Mucosa of rectum (tissue), 2 donors: Measurements from ENCODE around the gene COL5A2.

ENCODE experiments used
- H3K27ac ChIP-seq, 2 donors: one replicate each; pipeline ENCODE4 v1.7.0; 2013; ENCODE audit warnings: inconsistent platforms in 2 of 2, low read depth in 2 of 2, low read length in 2 of 2
- H3K27me3 ChIP-seq, 2 donors: one replicate each; pipeline ENCODE4 v1.7.0; 2013; ENCODE audit warnings: low read length in 2 of 2; ENCODE audit not compliant: control insufficient read depth in 2 of 2, insufficient read depth in 2 of 2
- H3K36me3 ChIP-seq, 2 donors: one replicate each; pipeline ENCODE4 v1.7.0; 2013; ENCODE audit warnings: low read length in 2 of 2; ENCODE audit not compliant: control insufficient read depth in 2 of 2, insufficient read depth in 2 of 2
- H3K4me1 ChIP-seq, 2 donors: one replicate each; pipeline ENCODE4 v1.7.0; 2013; ENCODE audit warnings: low read length in 2 of 2, mild to moderate bottlenecking in 1 of 2; ENCODE audit not compliant: control insufficient read depth in 2 of 2, insufficient read depth in 2 of 2
- H3K4me3 ChIP-seq, 2 donors: one replicate each; pipeline ENCODE4 v1.7.0; 2013; ENCODE audit warnings: low read length in 2 of 2
- H3K9ac ChIP-seq, 2 donors: one replicate each; pipeline ENCODE4 v1.7.0; 2013; ENCODE audit warnings: low read length in 2 of 2, low read depth in 1 of 2, mild to moderate bottlenecking in 1 of 2
- H3K9me3 ChIP-seq, 2 donors: one replicate each; pipeline ENCODE4 v1.7.0; 2013; ENCODE audit warnings: low read length in 2 of 2; ENCODE audit not compliant: control insufficient read depth in 2 of 2
- donor health status: healthy.
- donor health status: Normal muscosa, but diverticular disease.

COL5A2 gene

GRCh38 chr2:189164746-189165145 is 14.8 kb downstream of the COL5A2 start:
- Histone ChIP-seq H3K27ac (no peak overlapping the region), H3K9me3 (no peaks in the 10 kb centered on the region), H3K4me3 (no peak overlapping the region), H3K9ac (no peak overlapping the region), H3K4me1 (no peaks in the 10 kb centered on the region), H3K27me3 (no peaks in the 10 kb centered on the region), H3K36me3 (no peaks in the 10 kb centered on the region)

DNA sequence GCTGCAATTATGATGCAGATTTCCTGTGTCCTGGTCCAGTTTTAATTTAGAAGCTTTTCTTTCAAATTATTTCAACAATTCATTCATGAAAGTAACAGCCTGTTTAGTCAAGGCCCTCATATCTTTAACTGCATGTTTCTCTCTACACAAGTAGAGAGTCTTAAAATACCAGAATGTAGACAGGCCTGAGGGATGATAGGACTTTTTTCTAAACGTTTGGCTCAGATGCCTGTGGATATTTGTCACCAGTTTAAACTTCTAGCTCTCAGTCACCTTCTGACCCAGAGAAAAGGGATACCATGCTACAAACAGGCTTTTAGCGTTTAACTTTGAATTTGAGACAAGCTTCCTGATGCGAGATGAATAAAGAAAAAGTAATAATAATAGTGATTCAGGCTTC is 15.7 kb downstream of the COL5A2 start:
- H3K4me1 ChIP-seq, result no peaks in the 10 kb centered on the region
- no peak overlapping the region for H3K9ac ChIP-seq
- no peaks in the 10 kb centered on the region for H3K36me3 ChIP-seq
- no peak overlapping the region for H3K4me3 ChIP-seq
- no peak overlapping the region for H3K27ac ChIP-seq
- H3K9me3 ChIP-seq, result no peaks in the 10 kb centered on the region
- H3K27me3 ChIP-seq, result no peaks in the 10 kb centered on the region

DNA sequence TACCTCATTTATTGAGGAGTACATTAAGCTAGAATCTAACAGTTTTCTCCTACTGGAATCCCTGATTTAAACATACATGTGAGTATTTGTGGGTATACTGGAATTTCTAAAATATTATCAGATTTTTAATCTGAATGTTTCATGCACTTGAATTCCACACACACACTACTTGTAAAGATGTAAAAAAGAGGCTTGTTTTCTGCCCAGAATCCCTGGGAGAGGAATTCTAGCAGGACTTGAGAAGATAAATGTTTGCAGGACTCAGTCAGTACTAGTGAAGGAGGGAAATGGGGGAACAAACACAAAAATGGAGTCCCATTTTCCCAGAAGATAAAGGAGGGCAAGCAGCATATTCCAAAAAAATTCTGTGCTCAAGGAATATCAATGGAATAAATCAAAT is 17.0 kb downstream of the COL5A2 start:
- no peaks in the 10 kb centered on the region for H3K9me3 ChIP-seq
- no peak overlapping the region for H3K27ac ChIP-seq
- H3K27me3 ChIP-seq, result no peaks in the 10 kb centered on the region
- H3K9ac ChIP-seq, result no peak overlapping the region
- no peaks in the 10 kb centered on the region for H3K36me3 ChIP-seq
- H3K4me1 ChIP-seq, result no peaks in the 10 kb centered on the region
- no peak overlapping the region for H3K4me3 ChIP-seq

- no peaks in the 10 kb centered on the region for H3K36me3 ChIP-seq
- no peaks in the 10 kb centered on the region for H3K9me3 ChIP-seq
- no peaks in the 10 kb centered on the region for H3K4me1 ChIP-seq
- H3K9ac ChIP-seq, result no peak overlapping the region
- H3K27me3 ChIP-seq, result no peaks in the 10 kb centered on the region
- H3K27ac ChIP-seq, result no peak overlapping the region
- H3K4me3 ChIP-seq, result no peak overlapping the region
These were observed 17.7 kb downstream of the COL5A2 start for GRCh38 chr2:189161894-189162293.

DNA sequence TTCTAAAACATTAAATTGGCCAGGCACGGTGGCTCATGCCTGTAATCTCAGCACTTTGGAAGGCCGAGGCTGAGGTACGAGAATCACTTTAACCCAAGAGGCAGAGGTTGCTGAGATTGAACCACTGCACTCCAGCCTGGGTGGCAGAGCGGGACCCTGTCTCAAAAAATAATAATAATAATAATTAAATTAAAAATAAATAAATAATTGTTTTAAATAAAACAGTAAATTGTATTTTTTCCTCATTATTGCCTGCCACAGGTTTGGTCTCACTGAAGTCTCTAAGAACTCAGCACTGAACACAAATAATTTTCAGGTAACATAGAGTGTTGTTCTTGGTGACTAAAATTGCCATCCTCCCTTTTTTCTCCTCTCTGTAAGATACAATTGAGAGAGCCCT is 19.8 kb downstream of the COL5A2 start:
- Histone ChIP-seq H3K9ac (no peak overlapping the region), H3K9me3 (no peaks in the 10 kb centered on the region), H3K4me1 (no peaks in the 10 kb centered on the region), H3K27ac (no peak overlapping the region), H3K36me3 (no peaks in the 10 kb centered on the region), H3K4me3 (no peak overlapping the region), H3K27me3 (no peaks in the 10 kb centered on the region)

GRCh38 chr2:189159273-189159672 is 20.3 kb downstream of the COL5A2 start:
- Histone ChIP-seq H3K27me3 (no peaks in the 10 kb centered on the region), H3K4me3 (no peak overlapping the region), H3K9me3 (no peaks in the 10 kb centered on the region), H3K36me3 (no peaks in the 10 kb centered on the region), H3K9ac (no peak overlapping the region), H3K4me1 (no peaks in the 10 kb centered on the region), H3K27ac (no peak overlapping the region)

DNA sequence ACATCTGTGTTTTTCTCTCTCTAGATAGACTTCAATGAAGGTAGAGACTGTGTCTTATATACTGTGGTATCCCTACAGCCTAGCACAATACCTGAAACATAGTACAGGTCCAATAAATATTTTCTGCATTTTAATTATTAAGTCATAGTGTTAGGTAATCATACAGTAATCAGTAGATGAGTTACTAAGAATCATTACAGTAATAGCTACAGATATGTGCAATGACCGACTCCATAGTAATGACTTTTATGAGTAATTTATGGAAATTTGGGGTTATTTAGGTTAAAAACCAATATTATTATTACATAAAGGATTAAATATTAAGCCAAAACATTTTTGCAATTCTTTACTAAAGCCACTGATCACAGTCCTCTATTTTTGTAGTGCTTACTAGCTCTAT is 21.6 kb downstream of the COL5A2 start:
- H3K4me1 ChIP-seq, result no peaks in the 10 kb centered on the region
- H3K27me3 ChIP-seq, result no peaks in the 10 kb centered on the region
- no peak overlapping the region for H3K27ac ChIP-seq
- no peak overlapping the region for H3K9ac ChIP-seq
- H3K9me3 ChIP-seq, result no peaks in the 10 kb centered on the region
- no peaks in the 10 kb centered on the region for H3K36me3 ChIP-seq
- no peak overlapping the region for H3K4me3 ChIP-seq

GRCh38 chr2:189157456-189157855 is 22.1 kb downstream of the COL5A2 start:
- Histone ChIP-seq H3K4me1 (no peaks in the 10 kb centered on the region), H3K9ac (no peak overlapping the region), H3K27me3 (no peaks in the 10 kb centered on the region)

GRCh38 chr2:189155795-189156194 is 23.8 kb downstream of the COL5A2 start:
- H3K4me1 ChIP-seq, result no peaks in the 10 kb centered on the region
- no peaks in the 10 kb centered on the region for H3K36me3 ChIP-seq
- no peak overlapping the region for H3K27ac ChIP-seq
- H3K9me3 ChIP-seq, result no peaks in the 10 kb centered on the region
- no peak overlapping the region for H3K4me3 ChIP-seq
- H3K27me3 ChIP-seq, result no peaks in the 10 kb centered on the region
- no peak overlapping the region for H3K9ac ChIP-seq

More at GRCh38 chr2:189157456-189157855, 22.1 kb downstream of the COL5A2 start:
- no peaks in the 10 kb centered on the region for H3K9me3 ChIP-seq
- H3K36me3 ChIP-seq, result no peaks in the 10 kb centered on the region
- no peak overlapping the region for H3K4me3 ChIP-seq
- no peak overlapping the region for H3K27ac ChIP-seq

DNA sequence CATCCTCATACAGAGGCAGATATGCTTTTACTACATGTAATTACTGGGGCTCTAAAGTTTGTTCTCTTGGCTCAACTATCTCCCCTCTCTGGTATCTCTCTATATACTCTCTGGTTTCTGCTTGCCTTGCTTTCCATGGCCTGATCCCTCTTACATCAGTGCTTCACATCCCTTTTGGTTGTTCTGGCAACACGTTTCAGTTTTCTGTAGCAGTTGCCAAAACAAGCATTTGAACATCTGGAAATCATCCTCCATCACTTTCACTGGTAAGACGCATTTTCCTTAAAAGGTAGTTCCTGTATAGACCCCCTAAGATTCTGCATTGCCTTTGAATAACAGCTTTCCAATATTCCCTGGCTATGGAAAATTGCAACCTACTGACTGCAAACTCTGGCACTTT is 25.9 kb downstream of the COL5A2 start:
- Histone ChIP-seq H3K4me3 (no peak overlapping the region), H3K4me1 (no peaks in the 10 kb centered on the region), H3K9ac (no peak overlapping the region), H3K27me3 (no peaks in the 10 kb centered on the region), H3K9me3 (no peaks in the 10 kb centered on the region), H3K27ac (no peak overlapping the region), H3K36me3 (no peaks in the 10 kb centered on the region)

DNA sequence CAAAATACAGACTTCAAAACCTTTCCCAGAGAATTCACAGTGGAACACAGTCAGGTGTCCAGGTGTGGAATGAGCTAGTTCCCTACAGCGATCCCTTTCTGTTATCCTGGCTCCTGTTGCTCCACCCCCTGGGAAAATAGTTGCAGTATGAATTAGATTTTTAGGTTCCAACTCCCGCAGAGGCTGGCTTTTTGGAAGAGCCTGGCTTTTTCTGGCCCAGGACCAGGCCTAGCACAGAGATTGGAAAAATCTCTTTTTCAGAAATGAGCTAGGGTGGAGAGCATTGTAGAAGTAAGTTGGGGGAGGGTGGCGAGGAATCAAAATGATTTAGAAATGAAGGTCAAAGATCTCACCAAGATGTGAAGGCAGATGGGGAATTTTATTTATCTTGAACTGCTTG is 27.1 kb downstream of the COL5A2 start:
- no peaks in the 10 kb centered on the region for H3K27me3 ChIP-seq
- H3K4me3 ChIP-seq, result no peak overlapping the region
- H3K36me3 ChIP-seq, result no peaks in the 10 kb centered on the region
- no peaks in the 10 kb centered on the region for H3K9me3 ChIP-seq
- H3K27ac ChIP-seq, result no peak overlapping the region
- no peak overlapping the region for H3K9ac ChIP-seq
- no peaks in the 10 kb centered on the region for H3K4me1 ChIP-seq
